Femur (tissue), 1 donor: ENCODE results near the gene PIWIL4.
"Not testable (repeated sequence)": the region's sequence is repeated elsewhere in the genome, so short reads cannot be mapped to it uniquely, and the experiment has no call there.

Experiments used
- DNase-seq: peaks from one replicate; pipeline ENCODE4 v3.0.0-alpha.2; 2017

Gene PIWIL4

GRCh38 chr11:94586546-94586945, 19.4 kb downstream of the PIWIL4 start:
- DNase-seq: no peak

GRCh38 chr11:94586978-94587377, 19.8 kb downstream of the PIWIL4 start:
- DNase-seq: no peak

GRCh38 chr11:94588366-94588942, 21.3 kb downstream of the PIWIL4 start:
- no peak for DNase-seq

GRCh38 chr11:94590352-94591041, 23.3 kb downstream of the PIWIL4 start:
- no peak for DNase-seq

GRCh38 chr11:94593030-94593429, 25.9 kb downstream of the PIWIL4 start:
- DNase-seq: no peak

- DNase-seq: no peak
Measured at GRCh38 chr11:94595076-94595475, 27.9 kb downstream of the PIWIL4 start.

GRCh38 chr11:94597896-94598295, 30.7 kb downstream of the PIWIL4 start:
- peak; percentile 24 for DNase-seq

- DNase-seq: no peak
Measured at GRCh38 chr11:94599510-94599909, 32.3 kb downstream of the PIWIL4 start.

GRCh38 chr11:94602430-94603372, 35.5 kb downstream of the PIWIL4 start:
- peak; percentile 67 for DNase-seq

GRCh38 chr11:94603587-94603986, 36.4 kb downstream of the PIWIL4 start:
- no peak for DNase-seq

- DNase-seq: no peak
Measured at GRCh38 chr11:94604482-94604881, 37.3 kb downstream of the PIWIL4 start.

- no peak for DNase-seq
Measured at GRCh38 chr11:94613120-94613519, 46.0 kb downstream of the PIWIL4 start.

GRCh38 chr11:94623120-94623735, 56.1 kb downstream of the PIWIL4 start:
- peak; percentile 73 for DNase-seq

GRCh38 chr11:94625422-94625821, 58.3 kb downstream of the PIWIL4 start:
- DNase-seq: not testable (repeated sequence)

- not testable (repeated sequence) for DNase-seq
Measured at GRCh38 chr11:94627003-94627560, 59.9 kb downstream of the PIWIL4 start.

- no peak for DNase-seq
Measured at GRCh38 chr11:94629741-94630140, 62.6 kb downstream of the PIWIL4 start.

- no peak for DNase-seq
Measured at GRCh38 chr11:94630221-94630620, 63.1 kb downstream of the PIWIL4 start.

GRCh38 chr11:94632356-94632755, 65.2 kb downstream of the PIWIL4 start:
- no peak for DNase-seq

- DNase-seq: no peak
Measured at GRCh38 chr11:94635072-94635471, 67.9 kb downstream of the PIWIL4 start.

- no peak for DNase-seq
Measured at GRCh38 chr11:94636388-94636949, 69.3 kb downstream of the PIWIL4 start.

- DNase-seq: no peak
Measured at GRCh38 chr11:94638301-94638901, 71.2 kb downstream of the PIWIL4 start.

GRCh38 chr11:94638902-94639373, 71.8 kb downstream of the PIWIL4 start:
- DNase-seq: no peak
